ENCODE measurements around the gene SIK3.

Gene SIK3

DNA sequence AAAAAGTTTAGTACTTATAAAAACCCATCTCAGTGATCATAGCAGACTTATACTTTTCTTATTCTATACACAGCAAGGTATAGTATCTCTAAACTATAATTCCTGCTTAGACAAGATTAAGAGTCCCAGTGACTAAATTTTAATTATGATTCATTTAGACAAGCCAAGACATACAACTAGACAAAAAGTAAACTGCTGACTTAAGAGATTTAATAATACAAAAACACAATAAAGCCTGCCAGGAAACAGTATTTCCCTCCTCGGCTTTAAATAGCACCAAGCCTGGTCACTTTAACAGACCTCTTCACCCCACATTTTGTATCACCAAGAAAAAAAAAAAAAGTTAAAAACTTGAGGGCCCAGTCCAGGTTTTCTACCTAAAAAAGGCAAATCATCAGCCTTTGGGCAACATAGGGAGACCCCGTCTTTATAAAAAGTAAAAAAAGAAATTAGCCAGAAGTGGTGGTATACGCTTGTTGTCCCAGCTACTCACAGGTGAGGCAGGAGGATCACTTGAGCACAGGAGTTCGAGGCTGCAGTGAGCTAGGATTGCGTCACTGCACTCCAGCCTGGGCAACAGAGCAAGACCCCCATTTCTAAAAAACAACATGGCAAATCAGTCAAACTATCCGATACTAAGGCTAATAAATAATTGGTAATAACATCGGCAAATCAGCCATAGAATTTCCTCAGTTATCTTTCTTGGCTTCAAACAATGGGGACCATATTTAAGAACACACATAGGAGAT is 53.8 kb downstream of the SIK3 start:
- no peak for DNase-seq (ENCODE audit: low read depth)
- TF ChIP-seq CTCF (IDR thresholded peaks at IDR 0.05; ENCODE audit: insufficient read depth, low read depth, low read length, missing control alignments) = no peak
- no peak overlapping the region for H3K4me3 ChIP-seq (ENCODE audit: low read depth, low read length)

GRCh38 chr11:117042689-117043088 is 55.5 kb downstream of the SIK3 start:
- H3K4me3 ChIP-seq (ENCODE audit: low read depth, low read length) = no peak overlapping the region
- TF ChIP-seq CTCF (IDR thresholded peaks at IDR 0.05; ENCODE audit: insufficient read depth, low read depth, low read length, missing control alignments) = no peak
- DNase-seq (ENCODE audit: low read depth) = no peak

GRCh38 chr11:117039900-117040299 is 58.3 kb downstream of the SIK3 start:
- DNase-seq (ENCODE audit: low read depth) = no peak
- H3K4me3 ChIP-seq (ENCODE audit: low read depth, low read length) = no peak overlapping the region
- TF ChIP-seq CTCF (IDR thresholded peaks at IDR 0.05; ENCODE audit: insufficient read depth, low read depth, low read length, missing control alignments) = no peak

DNA sequence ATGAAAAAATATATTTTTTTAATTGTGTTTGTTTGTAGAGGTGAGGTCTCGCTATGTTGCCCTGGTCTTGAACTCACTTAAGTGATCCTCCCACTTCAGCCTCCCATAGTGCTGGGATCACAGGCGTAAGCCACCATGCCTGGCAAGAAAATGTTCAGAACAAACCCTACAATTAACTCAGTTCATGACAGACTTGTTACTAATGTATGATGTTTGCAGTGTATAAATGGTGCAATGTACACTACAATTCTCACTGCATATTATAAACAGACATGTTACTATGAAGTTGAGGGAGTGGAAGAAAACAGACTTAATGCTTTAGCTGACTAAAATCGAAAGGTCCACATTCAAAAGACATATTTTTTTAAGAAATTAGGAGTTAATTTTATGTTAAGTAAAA is 59.0 kb downstream of the SIK3 start:
- no peak for DNase-seq (ENCODE audit: low read depth)

DNA sequence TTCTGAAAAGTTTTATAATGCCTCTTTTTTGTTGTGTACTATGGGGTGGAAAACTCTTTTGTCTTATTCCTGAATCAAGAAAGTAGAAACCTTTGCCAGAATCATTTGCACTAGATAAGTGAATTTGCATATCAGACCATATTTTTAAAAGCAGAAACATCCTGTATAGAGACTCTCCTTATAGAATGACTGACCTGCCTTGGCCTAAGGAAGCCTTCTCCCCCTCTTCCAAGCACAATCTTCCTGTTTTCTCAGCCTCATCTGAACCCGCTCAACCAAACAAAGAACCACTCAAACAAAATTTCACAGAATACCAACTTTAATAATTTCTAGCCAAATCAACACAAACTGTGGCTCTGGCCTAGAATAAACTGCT is 60.3 kb downstream of the SIK3 start:
- no peak for DNase-seq (ENCODE audit: low read depth)
- H3K4me3 ChIP-seq (ENCODE audit: low read depth, low read length) = no peak overlapping the region
- TF ChIP-seq CTCF (IDR thresholded peaks at IDR 0.05; ENCODE audit: insufficient read depth, low read depth, low read length, missing control alignments) = no peak

More for the DNA sequence above, 59.0 kb downstream of the SIK3 start:
- TF ChIP-seq CTCF (IDR thresholded peaks at IDR 0.05; ENCODE audit: insufficient read depth, low read depth, low read length, missing control alignments) = no peak
- H3K4me3 ChIP-seq (ENCODE audit: low read depth, low read length) = no peak overlapping the region

GRCh38 chr11:117037279-117037974 is 60.8 kb downstream of the SIK3 start:
- DNase-seq (ENCODE audit: low read depth) = no peak
- no peak overlapping the region for H3K4me3 ChIP-seq (ENCODE audit: low read depth, low read length)
- TF ChIP-seq CTCF (IDR thresholded peaks at IDR 0.05; ENCODE audit: insufficient read depth, low read depth, low read length, missing control alignments) = no peak
